GM23248 (cell line): ENCODE data around the gene GRB10. TPM values are rescaled to one million over a fixed set of nuclear protein-coding genes. Genes with fewer than 3 reads are reported as not detected.

ENCODE experiments used
- DNase-seq: peaks from one replicate; pipeline ENCODE4 v3.0.0-alpha.2; 2015
- H2AFZ ChIP-seq: fragments of 200-600 bp; sonication (generic); 2 replicates; pipeline ENCODE4 v1.6.1; 2016; ENCODE audit warnings: antibody characterized with exemption
- H3F3A ChIP-seq: fragments of 200-600 bp; sonication (generic); 2 replicates; pipeline ENCODE4 v1.6.1; 2016; ENCODE audit warnings: mild to moderate bottlenecking, antibody characterized with exemption, mixed run types; ENCODE audit not compliant: insufficient read depth
- H3K27ac ChIP-seq: fragments of 200-600 bp; sonication (generic); 2 replicates; pipeline ENCODE4 v1.5.1; 2016; ENCODE audit warnings: mild to moderate bottlenecking
- H3K27me3 ChIP-seq: fragments of 200-600 bp; sonication (generic); replicated peaks from 2 replicates; pipeline ENCODE4 v1.6.1; 2016; ENCODE audit warnings: mild to moderate bottlenecking; ENCODE audit not compliant: insufficient read depth
- H3K36me3 ChIP-seq: fragments of 200-600 bp; sonication (generic); 2 replicates; pipeline ENCODE4 v1.6.1; 2016; ENCODE audit warnings: low read depth, mild to moderate bottlenecking
- H3K4me1 ChIP-seq: fragments of 200-600 bp; sonication (generic); 2 replicates; pipeline ENCODE4 v1.6.1; 2016; ENCODE audit warnings: mild to moderate bottlenecking; ENCODE audit not compliant: insufficient read depth
- H3K4me2 ChIP-seq: fragments of 200-600 bp; sonication (generic); one replicate; pipeline ENCODE4 v1.6.1; 2016; ENCODE audit warnings: mild to moderate bottlenecking; ENCODE audit not compliant: unreplicated experiment
- H3K4me3 ChIP-seq: fragments of 200-600 bp; sonication (generic); 2 replicates; pipeline ENCODE4 v1.5.1; 2016; ENCODE audit warnings: mild to moderate bottlenecking
- H3K79me2 ChIP-seq: fragments of 200-600 bp; sonication (generic); 2 replicates; pipeline ENCODE4 v1.6.1; 2016; ENCODE audit warnings: mild to moderate bottlenecking; ENCODE audit not compliant: insufficient read depth
- H3K9ac ChIP-seq: fragments of 200-600 bp; sonication (generic); 2 replicates; pipeline ENCODE4 v1.6.1; 2016; ENCODE audit warnings: mild to moderate bottlenecking
- H3K9me2 ChIP-seq: fragments of 200-600 bp; sonication (generic); 2 replicates; pipeline ENCODE4 v1.6.1; 2016; ENCODE audit warnings: mixed run types, mild to moderate bottlenecking, moderate library complexity; ENCODE audit not compliant: insufficient read depth
- H3K9me3 ChIP-seq: fragments of 200-600 bp; sonication (generic); one replicate; pipeline ENCODE4 v1.6.1; 2017; ENCODE audit warnings: low read depth
- H4K20me1 ChIP-seq: fragments of 200-600 bp; sonication (generic); 2 replicates; pipeline ENCODE4 v1.6.0; 2016; ENCODE audit not compliant: insufficient read depth
- EZH2 ChIP-seq: fragments of 200-600 bp; sonication (generic); IDR thresholded peaks from 2 replicates; pipeline ENCODE4 v1.6.1; 2018; ENCODE audit warnings: antibody characterized with exemption, mild to moderate bottlenecking; ENCODE audit not compliant: insufficient read depth, poor library complexity, severe bottlenecking
- EZH2phosphoT487 ChIP-seq: fragments of 200-600 bp; sonication (generic); IDR thresholded peaks from 2 replicates; pipeline ENCODE4 v1.6.1; 2018; ENCODE audit warnings: antibody characterized with exemption, moderate library complexity, mild to moderate bottlenecking, low read depth; ENCODE audit not compliant: insufficient read depth
- WGBS, 2 experiments: methylation state at CpG; one replicate each; pipeline ENCODE4 v1.1.6; 2015 to 2017; ENCODE audit warnings: low lambda C conversion rate in 2 of 2, low coverage in 1 of 2; ENCODE audit errors: missing lambda C conversion rate in 2 of 2; 5-methylcytosine and 5-hydroxymethylcytosine counted together
- in situ Hi-C: fragments of 300-500 bp; cut with MboI; formaldehyde crosslinking; loops from 2 replicates; pipeline ENCODE4 v1.15.0; 2020
- polyA plus RNA-seq: library from polyadenylated mRNA; unstranded; fragments of >200 nt; fragmentation: Nextera tagmentation; extraction: Ambion mirVana; gene quantifications from 2 replicates; pipeline ENCODE4 v1.2.1, GENCODE V29; 2016
- total RNA-seq: library from RNA; depleted of rRNA; stranded (reverse); fragments of >200 nt; shearing (Covaris generic); gene quantifications from 2 replicates; pipeline ENCODE4 v1.2.3, GENCODE V29; 2014

GRB10 gene
- total and polyA plus RNA-seq, 2 experiments from 2014 or later: 12.9 to 25.9 TPM

- Histone ChIP-seq H2AFZ (no peak overlapping the region), H3K27ac (peak overlapping the region; percentile 39), H3F3A (peaks cover 23% of the 10 kb centered on the region), H3K4me3 (no peak overlapping the region), H3K79me2 (no peaks in the 10 kb centered on the region), H3K27me3 (no peaks in the 10 kb centered on the region), H3K9ac (peak overlapping the region; percentile 25; the same call in 1 of the 2 replicates), H3K9me3 (no peaks in the 10 kb centered on the region), H3K36me3 (no peaks in the 10 kb centered on the region), H3K9me2 (no peaks in the 10 kb centered on the region), H4K20me1 (peaks cover 4% of the 10 kb centered on the region; the same call in 1 of the 2 replicates), H3K4me2 (peak overlapping the region; percentile 57), H3K4me1 (peaks cover 33% of the 10 kb centered on the region)
- WGBS, 2 experiments: 10 to 13% methylated on average over 16 of the region's 16 CpGs
- in situ Hi-C loops: no loop called here
- TF ChIP-seq EZH2phosphoT487: no peak
- TF ChIP-seq EZH2: no peak
- peak; percentile 85 for DNase-seq
Observed at GRCh38 chr7:50653126-50653864, 129.4 kb downstream of the GRB10 start.

DNA sequence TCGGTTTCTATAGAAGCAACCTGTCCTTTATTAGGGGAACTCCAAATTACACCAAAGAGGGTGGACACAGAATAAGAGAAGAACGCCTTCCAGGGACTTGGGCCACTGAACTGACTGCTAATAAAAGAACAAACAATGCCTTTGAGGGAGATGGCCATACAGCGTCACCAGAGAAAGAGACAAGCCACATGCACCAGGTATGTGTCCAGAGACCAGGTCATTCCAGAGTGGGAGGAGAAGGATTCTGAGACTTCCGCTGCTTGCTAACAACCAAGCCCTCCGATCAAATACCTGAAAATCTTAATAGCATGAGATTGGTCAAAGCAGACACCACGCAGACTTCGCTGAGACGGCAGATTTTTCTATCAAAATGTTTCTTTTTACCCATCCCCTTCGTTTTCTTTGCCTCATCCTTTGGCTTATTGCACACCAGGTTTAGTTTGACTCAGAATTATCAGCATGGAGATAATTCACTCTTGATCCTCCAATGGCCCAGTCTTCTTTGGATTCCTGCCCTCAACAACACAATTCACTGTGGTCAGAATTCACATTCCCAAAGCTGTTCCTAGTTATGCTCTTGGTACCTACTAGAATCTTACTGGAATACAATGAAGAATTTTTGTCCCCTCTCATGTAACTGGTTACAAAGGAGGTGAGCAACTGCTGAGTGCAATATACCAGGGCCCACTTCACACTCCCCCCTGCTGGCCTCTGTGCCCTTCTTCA, 130.1 kb downstream of the GRB10 start:
- H3K27ac ChIP-seq: peak overlapping the region; percentile 39
- no peaks in the 10 kb centered on the region for H3K9me2 ChIP-seq
- H3F3A ChIP-seq: peaks cover 16% of the 10 kb centered on the region; the same call in 1 of the 2 replicates
- WGBS, 2 experiments: 92 to 93% methylated on average over 9 of the region's 9 CpGs
- H3K79me2 ChIP-seq: no peaks in the 10 kb centered on the region
- no peaks in the 10 kb centered on the region for H3K27me3 ChIP-seq
- H3K4me1 ChIP-seq: peaks cover 26% of the 10 kb centered on the region
- no peak for TF ChIP-seq EZH2
- TF ChIP-seq EZH2phosphoT487: no peak
- no peak overlapping the region for H3K4me3 ChIP-seq
- H3K9ac ChIP-seq: peak overlapping the region; percentile 25; the same call in 1 of the 2 replicates
- H3K36me3 ChIP-seq: no peaks in the 10 kb centered on the region
- H2AFZ ChIP-seq: no peak overlapping the region
- no peak for DNase-seq
- peak overlapping the region; percentile 57 for H3K4me2 ChIP-seq
- H3K9me3 ChIP-seq: no peaks in the 10 kb centered on the region
- in situ Hi-C loops: no loop called here
- H4K20me1 ChIP-seq: no peaks in the 10 kb centered on the region

DNA sequence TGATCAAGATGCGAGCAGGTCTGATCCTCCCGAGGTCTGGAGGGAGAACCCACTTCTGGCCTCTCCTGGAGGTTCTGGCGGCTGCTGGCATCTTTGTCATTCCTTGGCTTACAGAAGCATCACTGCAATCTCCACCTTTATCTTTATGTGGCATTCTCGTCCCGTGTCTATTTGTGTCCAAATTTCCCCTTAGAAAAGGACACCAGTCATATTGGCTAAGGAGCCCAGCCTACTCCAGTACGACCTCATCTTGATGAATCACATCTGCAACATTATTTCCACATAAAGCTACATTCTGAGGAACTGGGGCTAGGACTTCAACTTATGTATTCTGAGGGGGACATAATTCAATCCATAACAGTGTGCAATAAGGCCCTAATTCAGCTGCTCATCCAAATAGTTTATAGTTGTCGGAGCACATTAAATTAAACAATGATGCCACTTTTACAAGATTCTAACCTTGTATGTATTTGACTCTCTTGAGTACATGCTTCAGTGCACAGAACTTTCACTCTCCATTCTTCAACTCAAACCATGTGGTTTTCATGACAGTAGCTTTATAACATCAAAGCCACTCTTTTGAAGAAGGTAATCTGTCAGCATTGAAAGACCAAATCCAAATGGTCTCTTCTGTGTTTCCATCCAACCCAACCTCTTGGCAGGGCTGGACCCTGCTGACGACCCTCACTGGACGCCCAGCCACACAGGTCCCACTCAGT, 131.3 kb downstream of the GRB10 start:
- H3K4me3 ChIP-seq: no peak overlapping the region
- WGBS, 2 experiments: 90 to 91% methylated on average over 9 of the region's 9 CpGs
- TF ChIP-seq EZH2phosphoT487: no peak
- no peak for TF ChIP-seq EZH2
- H3K27me3 ChIP-seq: no peaks in the 10 kb centered on the region
- H3K9me3 ChIP-seq: no peaks in the 10 kb centered on the region
- no peak overlapping the region for H2AFZ ChIP-seq
- DNase-seq: peak; percentile 28
- H3K4me1 ChIP-seq: peaks cover 17% of the 10 kb centered on the region
- H4K20me1 ChIP-seq: no peaks in the 10 kb centered on the region
- no peaks in the 10 kb centered on the region for H3K9me2 ChIP-seq
- no peaks in the 10 kb centered on the region for H3K79me2 ChIP-seq
- H3F3A ChIP-seq: 0 out of 2 replicates have a peak, but pooled peaks cover 7% of the 10 kb centered on the region
- in situ Hi-C loops: no loop called here
- H3K4me2 ChIP-seq: no peak overlapping the region
- no peak overlapping the region for H3K27ac ChIP-seq
- H3K36me3 ChIP-seq: no peaks in the 10 kb centered on the region
- H3K9ac ChIP-seq: no peak overlapping the region

DNA sequence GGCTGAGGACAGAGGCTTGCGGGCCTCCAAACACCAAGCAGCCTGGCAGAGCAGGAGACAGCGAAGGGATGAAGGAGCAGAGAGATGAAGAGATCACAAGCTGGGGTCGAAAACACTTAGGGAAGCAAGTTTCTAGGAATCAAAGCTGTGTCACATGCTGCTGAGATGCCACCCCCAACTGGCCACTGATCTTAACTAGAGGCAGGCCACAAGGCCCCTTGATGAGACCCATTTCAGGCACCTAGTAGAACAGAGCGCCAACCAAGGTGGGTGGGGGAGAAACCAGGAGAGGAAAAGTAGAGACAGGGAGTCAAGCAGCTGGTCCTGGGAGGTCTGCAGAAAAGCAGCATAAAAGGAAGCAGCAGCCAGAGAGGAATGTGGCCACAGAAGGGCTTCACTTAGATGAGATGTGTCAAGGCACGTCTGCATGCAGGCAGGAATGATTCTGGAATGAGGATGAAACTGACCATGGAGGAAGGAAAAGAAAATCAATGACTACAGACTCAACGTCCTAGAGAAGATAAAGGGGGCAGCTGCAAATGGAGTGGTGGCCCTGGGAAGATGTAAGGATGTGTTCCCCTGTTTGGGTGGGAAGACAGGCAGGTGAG, 132.5 kb downstream of the GRB10 start:
- 96 to 97% methylated on average over 6 of the region's 6 CpGs for WGBS, 2 experiments
- H3K9ac ChIP-seq: no peak overlapping the region
- no peak overlapping the region for H3K27ac ChIP-seq
- no peaks in the 10 kb centered on the region for H3K27me3 ChIP-seq
- in situ Hi-C loops: no loop called here
- H2AFZ ChIP-seq: no peak overlapping the region
- H4K20me1 ChIP-seq: no peaks in the 10 kb centered on the region
- no peak overlapping the region for H3K4me3 ChIP-seq
- 0 out of 2 replicates have a peak, but pooled peaks cover 7% of the 10 kb centered on the region for H3F3A ChIP-seq
- TF ChIP-seq EZH2phosphoT487 (no peak), EZH2 (no peak)
- H3K4me1 ChIP-seq: peaks cover 17% of the 10 kb centered on the region
- H3K4me2 ChIP-seq: no peak overlapping the region
- H3K9me3 ChIP-seq: no peaks in the 10 kb centered on the region
- H3K9me2 ChIP-seq: no peaks in the 10 kb centered on the region
- H3K79me2 ChIP-seq: peaks cover 5% of the 10 kb centered on the region
- H3K36me3 ChIP-seq: no peaks in the 10 kb centered on the region
- DNase-seq: no peak
